Measurements from ENCODE around the gene ZNF300. TPM values are rescaled to one million over a fixed set of nuclear protein-coding genes. Genes with fewer than 3 reads are reported as not detected.

ZNF300 gene
- total and polyA plus RNA-seq, 2 donors (not counting 3 experiments of a cell fraction or from before 2014, with no cell fraction given), result 4.6 to 9.6 TPM

DNA sequence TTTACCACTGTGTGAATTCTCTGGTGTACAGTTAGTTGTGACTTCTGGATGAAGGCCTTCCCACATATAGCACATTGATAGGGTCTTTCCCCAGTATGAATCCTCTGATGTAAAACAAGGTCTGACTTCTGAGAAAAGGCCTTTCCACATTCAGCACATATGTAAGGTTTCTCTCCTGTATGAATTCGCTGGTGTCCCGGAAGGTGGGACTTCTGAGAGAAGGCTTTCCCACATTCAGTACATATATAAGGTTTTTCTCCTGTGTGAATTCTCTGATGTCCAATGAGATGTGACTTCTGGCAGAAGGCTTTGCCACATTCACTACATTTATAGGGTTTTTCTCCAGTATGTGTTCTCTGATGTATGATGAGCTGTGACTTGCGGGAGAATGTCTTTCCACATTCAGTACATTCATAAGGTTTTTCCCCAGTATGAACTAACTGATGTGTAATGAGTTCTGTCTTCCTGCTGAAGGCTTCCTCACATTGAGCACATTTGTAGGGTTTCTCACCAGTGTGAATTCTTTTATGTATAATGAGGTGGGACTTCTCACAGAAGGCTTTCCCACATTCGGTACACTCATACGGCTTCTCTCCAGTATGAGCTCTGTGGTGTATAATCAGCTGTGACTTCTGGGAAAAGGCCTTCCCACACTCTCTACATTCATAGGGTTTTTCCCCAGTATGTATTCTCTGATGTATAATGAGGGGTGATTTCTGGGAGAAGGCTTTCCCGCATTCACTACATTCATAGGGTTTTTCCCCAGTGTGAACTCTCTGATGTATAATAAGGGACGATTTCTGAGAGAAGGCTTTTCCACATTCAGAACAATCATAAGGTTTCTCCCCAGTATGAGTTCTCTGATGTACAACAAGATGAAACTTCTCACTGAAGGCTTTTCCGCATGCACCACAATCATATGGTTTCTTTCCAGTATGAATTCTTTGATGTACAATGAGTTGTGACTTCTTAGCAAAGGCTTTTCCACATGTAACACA, 9.1 kb downstream of the ZNF300 start:
- no TSS peak for BruUV-seq (replicated peaks)
- H3K9ac ChIP-seq (replicated peaks; ENCODE audit: extremely low read depth, insufficient read depth, low read length), result no peak overlapping the region
- CTCF ChIA-PET, result no interaction called here
- TF ChIP-seq MYC (IDR thresholded peaks at IDR 0.05; ENCODE audit: low read depth, low read length), result no peak
- no peak for TF ChIP-seq POLR2A (IDR thresholded peaks at IDR 0.05; ENCODE audit: low read depth, low read length)
- TF ChIP-seq EZH2 (IDR thresholded peaks at IDR 0.05; ENCODE audit: borderline replicate concordance, low read depth, low read length, severe bottlenecking), result no peak
- TF ChIP-seq JUN (IDR thresholded peaks at IDR 0.05; ENCODE audit: borderline replicate concordance, insufficient read depth, insufficient read length, low read depth), result no peak
- TF ChIP-seq, protein P1, sequence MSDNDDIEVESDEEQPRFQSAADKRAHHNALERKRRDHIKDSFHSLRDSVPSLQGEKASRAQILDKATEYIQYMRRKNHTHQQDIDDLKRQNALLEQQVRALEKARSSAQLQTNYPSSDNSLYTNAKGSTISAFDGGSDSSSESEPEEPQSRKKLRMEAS (IDR thresholded peaks at IDR 0.05; ENCODE audit: insufficient read depth, insufficient read length), result no peak
- TF ChIP-seq, protein P2, sequence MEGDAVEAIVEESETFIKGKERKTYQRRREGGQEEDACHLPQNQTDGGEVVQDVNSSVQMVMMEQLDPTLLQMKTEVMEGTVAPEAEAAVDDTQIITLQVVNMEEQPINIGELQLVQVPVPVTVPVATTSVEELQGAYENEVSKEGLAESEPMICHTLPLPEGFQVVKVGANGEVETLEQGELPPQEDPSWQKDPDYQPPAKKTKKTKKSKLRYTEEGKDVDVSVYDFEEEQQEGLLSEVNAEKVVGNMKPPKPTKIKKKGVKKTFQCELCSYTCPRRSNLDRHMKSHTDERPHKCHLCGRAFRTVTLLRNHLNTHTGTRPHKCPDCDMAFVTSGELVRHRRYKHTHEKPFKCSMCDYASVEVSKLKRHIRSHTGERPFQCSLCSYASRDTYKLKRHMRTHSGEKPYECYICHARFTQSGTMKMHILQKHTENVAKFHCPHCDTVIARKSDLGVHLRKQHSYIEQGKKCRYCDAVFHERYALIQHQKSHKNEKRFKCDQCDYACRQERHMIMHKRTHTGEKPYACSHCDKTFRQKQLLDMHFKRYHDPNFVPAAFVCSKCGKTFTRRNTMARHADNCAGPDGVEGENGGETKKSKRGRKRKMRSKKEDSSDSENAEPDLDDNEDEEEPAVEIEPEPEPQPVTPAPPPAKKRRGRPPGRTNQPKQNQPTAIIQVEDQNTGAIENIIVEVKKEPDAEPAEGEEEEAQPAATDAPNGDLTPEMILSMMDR (IDR thresholded peaks at IDR 0.05; ENCODE audit: extremely low read depth in 1 of 2, insufficient read depth in 1 of 2, low read depth in 1 of 2, low read length in 2 of 2), result no peak
- TF ChIP-seq GATA2 (IDR thresholded peaks at IDR 0.05; ENCODE audit: insufficient read depth, insufficient read length, low read depth, low read length), result no peak
- TF ChIP-seq POLR2AphosphoS5 (IDR thresholded peaks at IDR 0.05; ENCODE audit: insufficient read depth, low read depth, low read length), result no peak
- TF ChIP-seq FOS (IDR thresholded peaks at IDR 0.05; ENCODE audit: borderline replicate concordance, insufficient read depth, low read length), result no peak
- no peak overlapping the region for H3K4me3 ChIP-seq (replicated peaks in 1 of 3; ENCODE audit: insufficient read depth in 1 of 3, low read depth in 1 of 3, low read length in 3 of 3)
- peaks cover 5 to 8% of the 10 kb centered on the region in 2 experiments for H3K36me3 ChIP-seq (ENCODE audit: control insufficient read depth in 2 of 2, extremely low read depth in 1 of 2, insufficient read depth in 2 of 2, low read length in 2 of 2)
- no peak for DNase-seq (ENCODE audit: low read depth, low spot score)
- no peaks in the 10 kb centered on the region for H4K20me1 ChIP-seq (replicated peaks; ENCODE audit: control insufficient read depth, extremely low read depth, insufficient read depth, low read length)
- intact Hi-C loops (cut with micrococcal nuclease) (no loop called here), dilution Hi-C loops (cut with MboI; ENCODE audit: extremely low pct_ligation_motif_present, low sequenced_read_pairs) (no loop called here)
- no peaks in the 10 kb centered on the region for H3K4me1 ChIP-seq (ENCODE audit: control insufficient read depth, extremely low read depth, insufficient read depth, low read length)
- H3K27me3 ChIP-seq (ENCODE audit: control insufficient read depth in 2 of 2, insufficient read depth in 2 of 2, low read length in 2 of 2), result no peaks in the 10 kb centered on the region
- no peak for FAIRE-seq
- POLR2A ChIA-PET, result no interaction called here
- H3K9me3 ChIP-seq (replicated peaks; ENCODE audit: control insufficient read depth, insufficient read depth, low read length), result peaks cover 29% of the 10 kb centered on the region
- H3K4me2 ChIP-seq (ENCODE audit: insufficient read depth, low read length), result no peak overlapping the region
- H3K27ac ChIP-seq (ENCODE audit: insufficient read depth, low read depth, low read length), result no peak overlapping the region
- no peak overlapping the region for H2AFZ ChIP-seq (ENCODE audit: low read depth, low read length)
- no peaks in the 10 kb centered on the region for H3K79me2 ChIP-seq (ENCODE audit: control insufficient read depth, insufficient read depth, low read length)
- no peaks in the 10 kb centered on the region for H3K9me1 ChIP-seq (replicated peaks; ENCODE audit: control insufficient read depth, extremely low read depth, insufficient read depth, low read length)

All from endothelial cell of umbilical vein (primary cell).